Head of caudate nucleus (tissue), 42 donors: ENCODE measurements around the gene NR3C2.
"Not testable (repeated sequence)": the region's sequence is repeated elsewhere in the genome, so short reads cannot be mapped to it uniquely, and the experiment has no call there.

Experiments used
- DNase-seq, 42 donors: peaks; one replicate each; pipeline versions ENCODE4 v3.0.0 to v3.0.0-alpha.2; 2020 to 2021; ENCODE audit warnings: mixed read lengths in 7 of 42
- intact Hi-C: fragments of 100-400 bp; cut with DNase I; formaldehyde crosslinking; loops from one replicate; pipeline ENCODE4 v1.15.0; 2022

NR3C2 gene

GRCh38 chr4:148204892-148205291, 237.3 kb downstream of the NR3C2 start:
- intact Hi-C loops, result no loop called here
- no peak for DNase-seq

GRCh38 chr4:148204171-148204570, 238.0 kb downstream of the NR3C2 start:
- intact Hi-C loops, result no loop called here
- no peak for DNase-seq

DNA sequence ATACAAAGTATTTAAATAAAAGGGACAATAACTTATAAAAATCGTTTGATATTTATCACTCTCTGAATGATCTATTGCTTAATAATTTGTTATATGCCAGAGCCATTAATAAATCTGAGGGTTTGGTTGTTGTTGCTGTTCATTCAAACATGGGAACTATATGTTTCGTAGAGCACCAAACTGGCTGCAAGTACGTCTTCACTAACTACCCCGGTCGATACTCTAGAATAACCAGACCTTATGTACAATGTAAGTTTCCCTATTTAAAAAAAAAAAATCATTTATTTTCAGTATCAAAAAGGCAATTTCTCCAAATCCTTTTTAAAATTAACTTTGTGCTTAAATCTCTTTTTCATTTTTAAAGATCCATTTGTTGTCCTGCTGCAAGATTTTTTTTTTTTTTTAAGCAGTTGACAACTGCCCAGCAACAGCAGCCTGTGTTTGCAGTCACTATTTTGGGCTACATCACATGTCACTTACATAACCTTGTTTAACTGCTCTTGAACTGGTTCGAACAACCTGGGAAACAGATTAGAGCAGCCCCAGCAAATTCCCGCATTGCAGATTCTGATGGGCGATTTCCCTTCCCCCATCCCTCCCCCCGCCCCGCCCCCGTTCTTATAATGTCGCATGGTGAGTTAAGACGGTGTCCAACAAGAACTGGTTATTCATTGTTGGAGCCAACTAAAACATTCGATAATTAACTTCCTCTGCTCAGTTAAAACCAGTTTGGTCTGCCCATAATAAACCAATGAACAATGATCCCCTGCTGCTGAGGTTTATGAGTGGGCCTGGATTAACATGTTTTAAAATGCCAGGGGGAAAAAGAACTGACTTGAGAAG, 238.9 kb downstream of the NR3C2 start:
- intact Hi-C loops, result no loop called here
- DNase-seq, result peak in 4 of 42 donors; percentile 10 to 44 (median 19)

DNA sequence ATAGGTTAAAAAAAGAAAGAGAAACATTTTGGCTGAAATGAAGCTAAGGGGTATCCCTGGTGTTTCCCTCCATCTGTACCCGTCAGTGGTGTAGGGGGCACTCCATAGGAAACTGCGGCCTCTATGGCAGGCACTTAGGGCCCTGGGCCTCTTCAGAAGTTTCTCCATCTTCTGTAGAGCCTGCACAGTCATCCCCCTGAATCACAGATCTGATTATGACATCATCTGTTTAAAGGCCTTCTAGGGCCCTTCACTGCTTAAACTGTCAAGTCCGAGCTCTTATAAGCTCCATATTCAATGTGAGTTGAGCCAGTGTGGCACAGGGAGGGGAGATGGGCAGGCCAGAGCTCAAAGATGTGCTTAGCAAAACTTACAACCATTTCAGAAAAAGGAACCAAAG, 241.3 kb downstream of the NR3C2 start:
- DNase-seq, result no peak
- intact Hi-C loops, result no loop called here

GRCh38 chr4:148196164-148196563, 246.1 kb downstream of the NR3C2 start:
- DNase-seq, result no peak
- intact Hi-C loops, result no loop called here

DNA sequence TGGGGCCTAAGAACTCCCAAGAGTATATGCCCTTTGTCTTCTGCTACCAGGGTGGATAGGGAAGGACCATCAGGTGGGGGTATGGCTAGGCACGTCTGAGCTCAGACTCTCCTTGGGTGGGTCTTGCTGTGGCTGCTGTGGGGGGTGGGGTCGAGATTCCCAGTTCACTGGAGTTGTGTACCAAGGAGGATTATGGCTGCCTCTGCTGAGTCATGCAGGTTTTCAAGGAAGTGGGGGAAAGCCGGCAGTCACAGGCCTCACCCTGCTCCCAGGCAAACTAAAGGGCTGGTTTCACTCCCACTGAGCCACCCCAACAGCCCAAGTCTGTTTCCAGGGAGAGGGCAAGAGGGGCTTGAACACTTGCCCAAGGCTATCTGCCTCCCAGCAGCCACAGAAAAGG, 249.7 kb downstream of the NR3C2 start:
- no peak for DNase-seq
- intact Hi-C loops, result no loop called here

DNA sequence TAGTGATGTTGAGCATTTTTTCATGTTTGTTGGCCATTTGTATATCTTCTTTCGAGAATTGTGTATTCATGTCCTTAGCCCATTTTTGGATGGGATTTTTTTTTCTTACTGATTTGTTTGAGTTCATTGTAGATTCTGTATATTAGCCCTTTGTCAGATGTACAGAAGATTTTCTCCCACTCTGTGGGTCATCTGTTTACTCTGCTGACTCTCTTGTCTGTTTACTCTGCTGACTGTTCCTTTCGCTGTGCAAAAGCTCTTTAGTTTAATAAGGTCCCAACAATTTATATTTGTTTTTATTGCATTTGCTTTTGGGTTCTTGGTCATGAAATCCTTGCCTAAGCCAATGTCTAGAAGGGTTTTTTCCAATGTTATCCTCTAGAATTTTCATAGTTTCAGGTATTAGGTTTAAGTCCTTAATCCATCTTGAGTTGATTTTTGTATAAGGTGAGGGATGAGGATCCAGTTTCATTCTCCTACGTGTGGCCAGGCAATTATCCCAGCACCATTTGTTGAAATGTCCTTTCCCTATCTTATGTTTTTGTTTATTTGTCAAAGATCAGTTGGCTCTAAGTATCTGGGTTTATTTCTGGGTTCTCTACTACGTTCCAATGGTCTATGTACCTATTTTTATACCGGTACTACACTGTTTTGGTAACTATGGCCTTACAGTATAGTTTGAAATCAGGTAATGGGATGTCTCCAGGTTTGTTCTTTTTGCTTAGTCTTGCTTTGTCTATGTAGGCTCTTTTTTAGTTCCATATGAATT, 254.6 kb downstream of the NR3C2 start:
- intact Hi-C loops, result not testable (repeated sequence)

DNA sequence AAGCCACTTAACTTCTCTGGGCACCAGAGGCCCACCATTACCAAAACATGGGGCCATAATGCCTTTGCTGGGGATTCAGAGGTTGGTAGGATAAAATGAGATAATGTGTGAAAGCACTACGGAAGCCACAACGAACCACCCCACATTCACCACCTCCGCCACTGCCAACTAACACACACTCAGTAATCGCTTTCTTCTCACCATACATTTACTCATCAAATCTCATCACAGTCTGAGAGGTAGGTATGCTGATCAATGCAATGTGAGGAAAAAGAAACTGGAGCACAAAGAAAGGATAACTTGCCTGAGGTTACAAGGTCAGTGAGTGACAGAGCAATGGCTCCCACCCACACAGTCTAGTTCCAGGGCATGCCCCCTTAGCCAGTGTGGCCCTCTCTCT, 257.3 kb downstream of the NR3C2 start:
- no peak for DNase-seq
- intact Hi-C loops, result no loop called here

More for the DNA sequence above, 254.6 kb downstream of the NR3C2 start:
- not testable (repeated sequence) for DNase-seq

- DNase-seq, result no peak
- intact Hi-C loops, result no loop called here
These were observed 259.8 kb downstream of the NR3C2 start for GRCh38 chr4:148182230-148182911.

DNA sequence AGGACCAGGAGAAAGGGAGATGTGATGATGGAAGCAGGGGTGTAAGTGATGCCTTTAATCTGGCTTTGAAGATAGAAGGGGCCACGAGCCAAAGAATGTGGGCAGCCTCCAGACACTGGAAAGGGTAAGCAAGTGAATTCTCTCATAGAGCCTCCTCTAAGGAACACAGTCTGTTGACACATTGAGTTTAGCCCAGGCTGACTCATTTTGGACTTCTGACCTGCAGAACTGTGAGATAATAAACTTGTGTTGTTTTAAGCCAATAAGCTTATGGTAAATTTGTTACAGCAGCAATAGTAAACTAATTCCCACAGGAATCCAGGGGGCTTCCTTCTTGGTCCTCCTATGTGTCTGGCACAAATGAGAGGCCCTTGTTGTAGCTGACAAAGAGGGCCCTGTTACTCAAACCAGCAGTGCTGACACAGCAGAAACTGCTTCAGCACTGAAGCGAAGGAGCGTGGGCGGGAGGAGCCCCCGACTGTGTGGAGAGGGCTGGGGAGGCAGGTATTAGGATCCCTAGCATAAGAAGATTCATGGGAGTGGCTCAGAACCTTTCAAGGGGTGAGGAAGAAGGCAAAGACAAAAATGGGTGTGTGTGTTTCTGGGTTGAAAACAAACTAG, 268.7 kb downstream of the NR3C2 start:
- intact Hi-C loops, result no loop called here
- DNase-seq, result peak in 4 of 42 donors; percentile 15 to 34 (median 22)

- no peak for DNase-seq
- intact Hi-C loops, result no loop called here
These were observed 270.6 kb downstream of the NR3C2 start for GRCh38 chr4:148171596-148171995.

DNA sequence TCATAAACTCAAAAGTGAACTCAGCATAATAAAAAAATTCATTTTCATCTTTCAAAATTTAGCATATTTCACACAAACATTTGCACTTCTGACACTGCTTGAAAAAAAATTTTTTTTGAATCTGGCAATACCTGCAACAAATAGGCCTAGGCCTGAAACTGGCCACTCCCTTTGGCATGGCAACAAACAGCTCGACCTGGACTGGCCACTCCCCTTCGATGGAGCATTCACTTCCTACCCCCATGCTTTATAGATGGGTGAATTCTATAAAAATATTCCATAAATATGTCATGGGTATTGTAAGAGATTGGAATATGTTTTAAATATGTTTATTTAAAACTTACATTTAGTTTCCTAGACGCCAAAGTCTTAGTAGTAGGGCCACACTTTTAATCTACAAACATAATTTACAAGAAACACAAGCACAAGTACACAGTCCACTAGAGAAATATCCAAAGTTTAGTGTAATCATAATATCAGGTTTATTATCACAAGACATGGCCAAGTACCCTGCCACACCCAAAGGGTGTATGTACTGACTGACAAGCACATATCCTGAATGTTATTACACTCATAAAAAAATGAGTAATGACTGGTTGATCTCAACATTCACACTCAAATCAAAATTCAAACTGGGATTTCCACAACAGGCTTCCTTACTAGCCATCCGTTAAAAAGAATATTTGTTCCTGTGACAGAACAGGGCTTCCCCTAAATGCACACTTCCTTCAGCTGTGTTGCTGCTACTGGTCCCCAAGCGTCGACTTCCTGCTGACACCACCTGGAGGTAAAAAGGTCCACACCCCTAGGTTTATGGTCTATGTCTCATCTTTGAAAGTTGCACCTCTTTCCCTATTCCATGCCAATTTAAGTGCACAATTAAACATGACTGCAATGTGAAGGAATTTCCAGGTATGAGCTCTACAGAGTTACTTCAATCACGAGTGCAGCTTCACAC, 271.5 kb downstream of the NR3C2 start:
- intact Hi-C loops, result no loop called here

DNA sequence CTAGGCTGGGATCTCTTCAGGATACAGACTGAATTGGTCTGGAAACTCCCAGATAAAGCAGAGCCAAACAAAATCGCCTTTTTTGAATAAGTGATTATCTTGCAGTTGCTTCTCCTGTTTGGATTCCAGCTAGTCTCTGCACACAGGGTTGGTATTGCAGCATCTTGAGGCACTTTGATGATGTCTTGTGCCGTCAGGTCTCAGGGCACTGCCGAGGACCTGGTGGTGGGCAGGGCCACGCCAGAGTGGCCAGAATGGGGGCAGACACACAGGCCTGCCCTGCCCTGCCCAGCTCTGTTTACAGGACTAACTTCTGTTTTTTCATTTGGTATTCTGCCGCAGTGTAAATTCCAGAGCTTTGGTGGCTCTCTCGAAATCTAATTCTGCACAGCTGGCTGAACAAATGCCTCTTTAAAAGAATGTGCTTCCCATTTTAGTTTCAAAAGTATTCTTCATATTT, 276.1 kb downstream of the NR3C2 start:
- intact Hi-C loops, result no loop called here

More for the DNA sequence above, 271.5 kb downstream of the NR3C2 start:
- DNase-seq, result no peak

GRCh38 chr4:148164557-148164956, 277.7 kb downstream of the NR3C2 start:
- DNase-seq, result no peak
- intact Hi-C loops, result no loop called here

More for the DNA sequence above, 276.1 kb downstream of the NR3C2 start:
- no peak for DNase-seq

DNA sequence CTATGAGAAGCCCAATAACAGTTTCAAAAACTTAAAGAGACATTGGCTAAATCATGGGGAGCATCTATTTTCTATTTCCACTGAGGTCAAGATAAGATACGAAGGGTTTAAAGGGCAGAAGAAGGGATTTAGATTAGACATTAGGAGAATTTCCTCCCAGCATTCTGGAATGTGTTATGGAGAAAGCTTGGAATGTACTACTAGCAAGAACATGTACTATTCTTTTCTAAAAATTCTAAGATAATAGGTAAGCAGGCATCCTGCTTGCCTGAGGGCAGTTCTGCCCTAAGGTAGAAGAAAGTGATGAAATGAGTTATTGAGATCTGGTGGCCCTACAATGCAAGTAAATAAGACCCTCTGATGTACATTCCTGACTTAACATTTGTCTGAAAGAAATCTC, 279.2 kb downstream of the NR3C2 start:
- intact Hi-C loops, result no loop called here
- DNase-seq, result no peak

DNA sequence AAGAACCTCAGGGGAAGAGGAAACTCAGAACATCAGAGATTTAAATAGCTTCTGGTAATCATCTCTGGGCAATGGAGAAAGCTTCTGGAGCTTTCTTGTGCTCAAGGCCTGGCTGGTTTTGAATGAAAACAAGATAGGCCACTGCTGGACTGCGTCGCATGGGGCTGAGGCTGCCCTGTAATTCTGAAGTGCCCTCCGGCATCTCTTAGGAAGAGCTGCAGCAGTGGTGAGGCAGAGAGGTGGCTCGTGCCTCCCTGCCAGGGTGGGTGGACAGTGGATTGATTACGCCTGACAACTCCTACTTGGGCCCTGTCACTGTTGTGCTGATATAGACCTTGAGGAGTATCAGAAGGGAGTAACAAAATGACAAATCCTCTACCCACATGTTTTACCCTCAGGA, 279.7 kb downstream of the NR3C2 start:
- no peak for DNase-seq
- intact Hi-C loops, result no loop called here

GRCh38 chr4:148161601-148162000, 280.6 kb downstream of the NR3C2 start:
- DNase-seq, result no peak
- intact Hi-C loops, result no loop called here

GRCh38 chr4:148159793-148160192, 282.4 kb downstream of the NR3C2 start:
- DNase-seq, result no peak
- intact Hi-C loops, result no loop called here
